Breast epithelium (tissue), 4 donors: ENCODE measurements around the gene KAT6B. TPM values are rescaled to one million over a fixed set of nuclear protein-coding genes. Genes with fewer than 3 reads are reported as not detected.

Source experiments
- DNase-seq, 2 donors: peaks; one replicate each; pipeline ENCODE4 v3.0.0-alpha.2; 2019; ENCODE audit warnings: low spot score in 2 of 2
- H3K27ac ChIP-seq, 2 donors: fragments of 200-600 bp; sonication (generic) in 1 of 2; one replicate each; pipeline ENCODE4 v1.5.1; 2016 to 2019; ENCODE audit warnings: mild to moderate bottlenecking in 1 of 2
- H3K27me3 ChIP-seq, 2 donors: fragments of 200-600 bp; sonication (generic) in 1 of 2; one replicate each; pipeline versions ENCODE4 v1.5.1 to v1.6.0; 2017 to 2019; ENCODE audit warnings: control low read depth in 1 of 2, mild to moderate bottlenecking in 1 of 2
- H3K36me3 ChIP-seq: fragments of 200-600 bp; one replicate; pipeline ENCODE4 v1.5.1; 2019
- H3K4me1 ChIP-seq, 2 donors: fragments of 200-600 bp; sonication (generic); one replicate each; pipeline ENCODE4 v1.5.1; 2016 to 2019; ENCODE audit warnings: control low read depth in 1 of 2
- H3K4me3 ChIP-seq, 3 donors: fragments of 200-600 bp; sonication (generic); 1 replicate in 2 of 3; 2 replicates in 1 of 3; pipeline ENCODE4 v1.5.1; 2016 to 2019; ENCODE audit warnings: mild to moderate bottlenecking in 3 of 3, moderate library complexity in 2 of 3
- H3K9me3 ChIP-seq, 2 donors: fragments of 200-600 bp; sonication (generic) in 1 of 2; one replicate each; pipeline ENCODE4 v1.5.1; 2016 to 2019; ENCODE audit warnings: control low read depth in 1 of 2
- CTCF ChIP-seq, 3 donors: fragments of 450-650 bp; IDR thresholded peaks; one replicate each; pipeline ENCODE4 v1.5.1; 2016 to 2017; ENCODE audit warnings: antibody characterized with exemption in 3 of 3, mild to moderate bottlenecking in 3 of 3, moderate library complexity in 3 of 3
- POLR2A ChIP-seq: fragments of 450-650 bp; IDR thresholded peaks from one replicate; pipeline ENCODE4 v1.6.1; 2016; ENCODE audit warnings: antibody characterized with exemption, mild to moderate bottlenecking, moderate library complexity
- POLR2AphosphoS5 ChIP-seq, 3 donors: sonication (generic); formaldehyde crosslinking; IDR thresholded peaks; one replicate each; pipeline ENCODE4 v1.6.1; 2017; ENCODE audit warnings: antibody characterized with exemption in 3 of 3
- intact Hi-C: fragments of 100-400 bp; cut with DNase I; formaldehyde crosslinking; loops from one replicate; pipeline ENCODE4 v1.15.1; 2023; ENCODE audit warnings: low total_unique reads
- total RNA-seq, 3 donors: library from RNA; depleted of rRNA; stranded (reverse); fragments of >200 nt; gene quantifications; one replicate each; pipeline ENCODE4 v1.1.0, GENCODE V29; 2016

KAT6B gene
- total RNA-seq, 3 donors from 2014 or later = 46.2 to 90.3 (median 55.7) TPM

DNA sequence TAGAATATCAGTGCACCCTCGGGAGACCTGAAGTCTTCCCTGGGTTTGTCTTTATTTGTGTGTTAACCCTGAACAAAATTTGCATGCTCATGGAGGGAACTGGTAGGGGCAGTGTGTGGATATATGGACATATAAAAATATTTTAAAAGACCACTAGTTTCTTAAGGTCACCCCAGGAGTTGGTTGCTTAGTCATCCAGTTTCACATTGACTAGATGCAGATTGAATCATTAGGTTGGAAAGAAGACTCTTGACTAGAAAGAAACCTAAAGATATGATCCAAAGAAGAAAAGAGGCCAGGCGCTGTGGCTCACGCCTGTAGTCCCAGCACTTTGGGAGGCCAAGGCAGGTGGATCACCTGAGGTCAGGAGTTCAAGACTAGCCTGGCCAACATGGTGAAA is 137.1 kb downstream of the KAT6B start:
- Histone ChIP-seq H3K36me3 (no peaks in the 10 kb centered on the region), H3K4me1 (no peaks in the 10 kb centered on the region), H3K9me3 (no peaks in the 10 kb centered on the region), H3K27me3 (no peaks in the 10 kb centered on the region), H3K27ac (no peak overlapping the region), H3K4me3 (no peak overlapping the region)
- DNase-seq = no peak
- intact Hi-C loops = no loop called here
- TF ChIP-seq POLR2AphosphoS5 (IDR thresholded peaks at IDR 0.05) (no peak), CTCF (IDR thresholded peaks at IDR 0.05) (no peak), POLR2A (no peak)

DNA sequence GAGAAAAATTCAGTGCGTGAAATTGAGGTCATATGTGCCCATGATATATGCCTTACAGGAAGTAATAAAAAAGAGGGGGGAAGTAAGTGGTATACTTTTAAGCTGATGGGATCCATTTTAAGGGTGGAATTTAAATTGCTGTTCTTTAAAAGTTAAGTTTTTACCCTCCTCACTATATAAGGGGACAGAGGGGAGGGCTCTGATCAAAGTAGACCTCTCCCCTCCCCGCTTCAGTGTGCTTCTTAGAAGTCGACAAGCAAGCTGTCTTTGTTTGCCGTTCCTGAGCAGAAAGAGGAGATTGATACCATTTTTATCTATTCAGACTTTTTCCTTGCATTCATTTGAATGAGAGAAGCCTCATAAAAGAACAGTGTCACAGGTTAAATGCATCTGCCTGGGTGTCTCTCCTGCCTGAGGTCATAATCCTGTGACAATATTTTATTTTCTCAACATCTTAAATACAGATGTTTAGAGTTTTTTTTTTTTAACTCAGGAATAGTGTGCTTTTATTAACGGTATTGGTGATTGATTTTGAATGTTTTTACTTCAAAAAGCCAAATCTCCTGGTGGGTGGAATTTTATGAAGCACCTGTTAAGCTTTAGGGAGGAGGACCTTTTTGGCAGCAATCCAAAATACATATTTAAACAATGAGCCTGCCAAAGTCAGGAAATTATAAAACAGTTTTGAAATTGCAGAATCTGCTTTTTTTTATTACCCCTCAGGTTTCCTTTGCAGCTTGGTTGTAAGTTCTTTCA is 141.7 kb downstream of the KAT6B start:
- TF ChIP-seq CTCF (IDR thresholded peaks at IDR 0.05) (no peak), POLR2AphosphoS5 (IDR thresholded peaks at IDR 0.05) (no peak), POLR2A (no peak)
- Histone ChIP-seq H3K27me3 (no peaks in the 10 kb centered on the region), H3K9me3 (no peaks in the 10 kb centered on the region), H3K36me3 (no peaks in the 10 kb centered on the region), H3K4me3 (no peak overlapping the region), H3K4me1 (no peaks in the 10 kb centered on the region), H3K27ac (no peak overlapping the region)
- intact Hi-C loops = no loop called here
- DNase-seq = no peak

DNA sequence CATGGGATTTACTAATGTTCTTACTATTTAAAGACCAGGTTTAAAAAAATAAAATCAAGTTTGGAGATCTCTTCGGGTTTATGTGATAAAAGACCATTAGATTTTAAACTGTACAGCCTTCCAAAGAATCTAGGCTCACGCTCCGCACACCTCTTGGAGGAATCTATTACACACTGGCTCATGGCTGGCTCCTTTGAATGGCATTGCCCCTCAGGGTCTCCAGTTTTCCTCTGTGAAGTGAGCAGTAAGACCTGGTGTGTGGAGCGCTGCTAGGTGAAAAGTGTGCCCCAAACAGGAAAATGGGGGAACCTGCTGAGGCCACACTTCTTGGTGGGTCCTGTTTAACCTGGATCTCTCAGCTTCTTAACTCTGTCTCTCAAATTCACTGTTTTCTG is 142.3 kb downstream of the KAT6B start:
- no peak for DNase-seq
- Histone ChIP-seq H3K27ac (peak overlapping the region in 1 of 2 donors; percentile 34), H3K27me3 (no peaks in the 10 kb centered on the region), H3K4me1 (no peaks in the 10 kb centered on the region), H3K36me3 (no peaks in the 10 kb centered on the region), H3K9me3 (no peaks in the 10 kb centered on the region), H3K4me3 (no peak overlapping the region)
- TF ChIP-seq CTCF (IDR thresholded peaks at IDR 0.05) (no peak), POLR2A (no peak), POLR2AphosphoS5 (IDR thresholded peaks at IDR 0.05) (no peak)
- intact Hi-C loops = no loop called here

GRCh38 chr10:74969093-74969492 is 142.7 kb downstream of the KAT6B start:
- no peak overlapping the region for H3K4me3 ChIP-seq
- TF ChIP-seq POLR2AphosphoS5 (IDR thresholded peaks at IDR 0.05) (no peak), CTCF (IDR thresholded peaks at IDR 0.05) (no peak), POLR2A (no peak)
- H3K27me3 ChIP-seq = no peaks in the 10 kb centered on the region
- no peaks in the 10 kb centered on the region for H3K9me3 ChIP-seq
- intact Hi-C loops = no loop called here
- no peaks in the 10 kb centered on the region for H3K36me3 ChIP-seq
- DNase-seq = no peak
- no peaks in the 10 kb centered on the region for H3K4me1 ChIP-seq
- H3K27ac ChIP-seq = peak overlapping the region in 1 of 2 donors; percentile 34

GRCh38 chr10:74969530-74969929 is 143.1 kb downstream of the KAT6B start:
- DNase-seq = no peak
- Histone ChIP-seq H3K27me3 (no peaks in the 10 kb centered on the region), H3K9me3 (no peaks in the 10 kb centered on the region), H3K4me1 (no peaks in the 10 kb centered on the region), H3K36me3 (no peaks in the 10 kb centered on the region), H3K4me3 (no peak overlapping the region), H3K27ac (no peak overlapping the region)
- no peak for TF ChIP-seq POLR2A
- no peak for TF ChIP-seq CTCF (IDR thresholded peaks at IDR 0.05)
- no peak for TF ChIP-seq POLR2AphosphoS5 (IDR thresholded peaks at IDR 0.05)
- intact Hi-C loops = no loop called here
